Measurements from ENCODE around the gene UROD.

The UROD gene

DNA sequence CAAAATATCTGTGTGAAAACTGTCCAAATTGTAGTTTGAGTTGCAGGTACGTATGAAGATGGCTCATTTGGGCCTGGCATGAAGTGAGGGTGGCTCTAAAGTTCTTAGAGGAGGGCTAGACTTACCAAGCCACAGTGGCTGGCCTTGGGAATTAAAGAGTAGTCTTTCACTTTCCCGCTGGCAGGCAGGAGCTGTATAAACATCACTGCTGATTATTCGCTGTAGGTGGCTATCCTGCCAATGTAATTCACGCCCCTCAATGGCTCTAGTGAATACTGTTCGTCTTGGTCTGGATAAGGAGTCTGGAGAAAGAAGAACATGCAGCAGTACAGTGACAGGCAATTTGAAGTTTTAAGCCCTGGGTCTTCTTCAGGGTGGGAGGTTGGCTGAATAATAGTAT lies 31.0 kb downstream of the UROD start:
- Histone ChIP-seq H3K14ac (ENCODE audit: low read length) (no peak overlapping the region), H2BK120ac (ENCODE audit: insufficient read depth, low read length, poor library complexity) (no peak overlapping the region), H3K79me2 (ENCODE audit: control insufficient read depth, insufficient read depth, low read length, poor library complexity) (no peaks in the 10 kb centered on the region), H3K4me3 (ENCODE audit: low read depth, low read length) (no peak overlapping the region), H4K12ac (ENCODE audit: low read depth, low read length) (no peak overlapping the region), H3K23ac (ENCODE audit: low read length) (no peak overlapping the region), H3K27me3 (ENCODE audit: insufficient read depth, low read length) (no peaks in the 10 kb centered on the region), H3K9ac (ENCODE audit: low read length) (no peak overlapping the region), H3K27ac (ENCODE audit: low read depth, low read length) (no peak overlapping the region), H3K4me1 (ENCODE audit: control insufficient read depth in 1 of 2, insufficient read depth in 2 of 2, low read length in 2 of 2) (no peaks in the 10 kb centered on the region), H3K79me1 (ENCODE audit: low read length) (no peaks in the 10 kb centered on the region), H4K91ac (ENCODE audit: low read depth, low read length) (no peak overlapping the region), H4K8ac (ENCODE audit: low read depth, low read length) (no peak overlapping the region), H3K9me3 (ENCODE audit: insufficient read depth, low read depth, low read length) (no peaks in the 10 kb centered on the region), H2AK5ac (ENCODE audit: low read length) (no peak overlapping the region), H3K4ac (ENCODE audit: low read depth, low read length) (no peak overlapping the region), H2BK12ac (ENCODE audit: low read length) (no peak overlapping the region), H2AFZ (ENCODE audit: insufficient read depth, low read length, poor library complexity) (no peak overlapping the region), H3K18ac (ENCODE audit: low read length) (no peak overlapping the region), H3K36me3 (ENCODE audit: control insufficient read depth in 1 of 2, insufficient read depth in 2 of 2, low read length in 2 of 2) (no peaks in the 10 kb centered on the region), H3K4me2 (ENCODE audit: low read length) (no peak overlapping the region), H2BK5ac (ENCODE audit: low read depth, low read length, poor library complexity) (no peak overlapping the region)
- no CpG with 5 or more reads among the region's 5 CpGs for WGBS (ENCODE audit: extremely low coverage, insufficient coverage, insufficient read length)
- no peak for DNase-seq

- H2BK12ac ChIP-seq (ENCODE audit: low read length) = no peak overlapping the region
- no peak overlapping the region for H4K91ac ChIP-seq (ENCODE audit: low read depth, low read length)
- H4K8ac ChIP-seq (ENCODE audit: low read depth, low read length) = no peak overlapping the region
- no peak for DNase-seq
- H3K79me1 ChIP-seq (ENCODE audit: low read length) = no peaks in the 10 kb centered on the region
- no CpG with 5 or more reads among the region's 1 CpG for WGBS (ENCODE audit: extremely low coverage, insufficient coverage, insufficient read length)
- H2AK5ac ChIP-seq (ENCODE audit: low read length) = no peak overlapping the region
- no peak overlapping the region for H2BK120ac ChIP-seq (ENCODE audit: insufficient read depth, low read length, poor library complexity)
- no peak overlapping the region for H3K27ac ChIP-seq (ENCODE audit: low read depth, low read length)
- no peaks in the 10 kb centered on the region for H3K27me3 ChIP-seq (ENCODE audit: insufficient read depth, low read length)
- no peak overlapping the region for H3K23ac ChIP-seq (ENCODE audit: low read length)
- H3K18ac ChIP-seq (ENCODE audit: low read length) = no peak overlapping the region
- no peaks in the 10 kb centered on the region for H3K4me1 ChIP-seq (ENCODE audit: control insufficient read depth in 1 of 2, insufficient read depth in 2 of 2, low read length in 2 of 2)
- H4K12ac ChIP-seq (ENCODE audit: low read depth, low read length) = no peak overlapping the region
- H3K9me3 ChIP-seq (ENCODE audit: insufficient read depth, low read depth, low read length) = no peaks in the 10 kb centered on the region
- no peak overlapping the region for H2BK5ac ChIP-seq (ENCODE audit: low read depth, low read length, poor library complexity)
- H3K4ac ChIP-seq (ENCODE audit: low read depth, low read length) = no peak overlapping the region
- H2AFZ ChIP-seq (ENCODE audit: insufficient read depth, low read length, poor library complexity) = no peak overlapping the region
- no peak overlapping the region for H3K14ac ChIP-seq (ENCODE audit: low read length)
- no peak overlapping the region for H3K4me3 ChIP-seq (ENCODE audit: low read depth, low read length)
- H3K4me2 ChIP-seq (ENCODE audit: low read length) = no peak overlapping the region
- no peak overlapping the region for H3K9ac ChIP-seq (ENCODE audit: low read length)
- no peaks in the 10 kb centered on the region for H3K36me3 ChIP-seq (ENCODE audit: control insufficient read depth in 1 of 2, insufficient read depth in 2 of 2, low read length in 2 of 2)
- no peaks in the 10 kb centered on the region for H3K79me2 ChIP-seq (ENCODE audit: control insufficient read depth, insufficient read depth, low read length, poor library complexity)
Observed at GRCh38 chr1:45044916-45045315, 32.9 kb downstream of the UROD start.

DNA sequence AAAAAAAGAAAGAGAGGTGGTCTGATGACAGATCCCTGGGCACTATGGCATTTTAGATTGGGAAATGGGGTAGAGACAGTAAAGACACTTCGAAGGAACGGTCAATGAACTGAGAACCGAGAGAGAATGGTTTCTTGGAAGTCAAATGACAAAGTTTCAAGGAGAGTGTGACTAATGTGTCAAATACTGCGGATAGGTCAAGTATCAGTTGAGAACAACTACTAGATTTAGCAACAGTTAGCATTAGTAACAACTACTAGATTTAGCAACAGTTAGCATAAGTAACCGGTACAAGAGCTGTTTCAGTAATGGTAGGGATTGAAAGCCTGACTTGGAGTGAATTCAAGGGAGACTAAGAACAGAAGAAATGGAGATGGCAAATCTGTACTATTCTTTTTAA lies 35.0 kb downstream of the UROD start:
- Histone ChIP-seq H2BK12ac (ENCODE audit: low read length) (no peak overlapping the region), H3K14ac (ENCODE audit: low read length) (no peak overlapping the region), H4K12ac (ENCODE audit: low read depth, low read length) (no peak overlapping the region), H3K27me3 (ENCODE audit: insufficient read depth, low read length) (no peaks in the 10 kb centered on the region), H3K9me3 (ENCODE audit: insufficient read depth, low read depth, low read length) (no peaks in the 10 kb centered on the region), H3K23ac (ENCODE audit: low read length) (no peak overlapping the region), H3K18ac (ENCODE audit: low read length) (no peak overlapping the region), H3K4me1 (ENCODE audit: control insufficient read depth in 1 of 2, insufficient read depth in 2 of 2, low read length in 2 of 2) (no peaks in the 10 kb centered on the region), H2AK5ac (ENCODE audit: low read length) (no peak overlapping the region), H3K79me2 (ENCODE audit: control insufficient read depth, insufficient read depth, low read length, poor library complexity) (no peaks in the 10 kb centered on the region), H3K36me3 (ENCODE audit: control insufficient read depth in 1 of 2, insufficient read depth in 2 of 2, low read length in 2 of 2) (no peaks in the 10 kb centered on the region), H3K4me3 (ENCODE audit: low read depth, low read length) (no peak overlapping the region), H2BK120ac (ENCODE audit: insufficient read depth, low read length, poor library complexity) (no peak overlapping the region), H4K8ac (ENCODE audit: low read depth, low read length) (no peak overlapping the region), H2BK5ac (ENCODE audit: low read depth, low read length, poor library complexity) (no peak overlapping the region), H3K27ac (ENCODE audit: low read depth, low read length) (no peak overlapping the region), H3K9ac (ENCODE audit: low read length) (no peak overlapping the region), H3K4me2 (ENCODE audit: low read length) (no peak overlapping the region), H3K79me1 (ENCODE audit: low read length) (no peaks in the 10 kb centered on the region), H3K4ac (ENCODE audit: low read depth, low read length) (no peak overlapping the region), H2AFZ (ENCODE audit: insufficient read depth, low read length, poor library complexity) (no peak overlapping the region), H4K91ac (ENCODE audit: low read depth, low read length) (no peak overlapping the region)
- peak in 1 of 2 donors; percentile 1 for DNase-seq
- no CpG with 5 or more reads among the region's 5 CpGs for WGBS (ENCODE audit: extremely low coverage, insufficient coverage, insufficient read length)

DNA sequence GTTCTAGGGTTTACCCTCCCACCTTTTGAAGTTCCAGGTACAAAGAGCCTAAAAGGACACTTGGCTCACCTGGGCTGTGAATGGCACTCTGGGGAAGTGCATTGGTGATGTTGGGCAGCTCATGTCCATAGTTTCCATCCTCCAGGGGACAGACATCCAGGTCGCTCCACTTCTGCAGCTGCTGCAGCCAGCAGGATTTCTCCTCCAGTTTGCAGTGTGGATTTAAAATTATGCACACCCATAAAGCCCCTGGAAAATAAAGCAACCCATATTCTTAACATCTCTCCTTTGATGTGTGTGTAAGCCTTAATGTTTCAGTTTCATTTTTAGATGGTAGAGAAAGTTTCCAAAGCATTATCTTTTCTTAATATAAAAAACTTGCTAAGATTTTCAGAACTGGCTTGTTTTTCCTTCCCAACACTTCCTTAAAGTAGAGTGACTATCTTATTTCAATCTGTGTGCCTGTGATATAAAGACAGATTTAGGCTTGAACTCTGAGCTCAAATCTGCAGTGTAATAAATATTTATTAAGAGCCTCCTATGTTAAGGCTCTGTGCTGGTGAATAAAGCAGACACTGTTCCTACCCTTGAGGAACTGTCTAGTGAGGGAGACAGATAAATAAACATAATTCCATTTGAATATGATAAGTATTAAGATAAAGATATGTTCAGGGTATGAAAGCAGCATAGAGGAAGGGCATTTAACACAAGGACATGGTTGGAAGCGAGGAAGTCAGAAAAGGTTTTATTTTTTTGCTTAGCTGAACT lies 39.1 kb downstream of the UROD start:
- H3K4me1 ChIP-seq (ENCODE audit: control insufficient read depth in 1 of 2, insufficient read depth in 2 of 2, low read length in 2 of 2) = no peaks in the 10 kb centered on the region
- no peak overlapping the region for H2BK120ac ChIP-seq (ENCODE audit: insufficient read depth, low read length, poor library complexity)
- no peak overlapping the region for H2AK5ac ChIP-seq (ENCODE audit: low read length)
- H3K9me3 ChIP-seq (ENCODE audit: insufficient read depth, low read depth, low read length) = no peaks in the 10 kb centered on the region
- no peak overlapping the region for H3K18ac ChIP-seq (ENCODE audit: low read length)
- H3K4me3 ChIP-seq (ENCODE audit: low read depth, low read length) = no peak overlapping the region
- H3K79me2 ChIP-seq (ENCODE audit: control insufficient read depth, insufficient read depth, low read length, poor library complexity) = no peaks in the 10 kb centered on the region
- no peak overlapping the region for H3K27ac ChIP-seq (ENCODE audit: low read depth, low read length)
- H2BK5ac ChIP-seq (ENCODE audit: low read depth, low read length, poor library complexity) = no peak overlapping the region
- no peak overlapping the region for H4K8ac ChIP-seq (ENCODE audit: low read depth, low read length)
- no peaks in the 10 kb centered on the region for H3K36me3 ChIP-seq (ENCODE audit: control insufficient read depth in 1 of 2, insufficient read depth in 2 of 2, low read length in 2 of 2)
- H3K4me2 ChIP-seq (ENCODE audit: low read length) = no peak overlapping the region
- H3K27me3 ChIP-seq (ENCODE audit: insufficient read depth, low read length) = no peaks in the 10 kb centered on the region
- no peak overlapping the region for H3K4ac ChIP-seq (ENCODE audit: low read depth, low read length)
- no CpG with 5 or more reads among the region's 2 CpGs for WGBS (ENCODE audit: extremely low coverage, insufficient coverage, insufficient read length)
- no peak overlapping the region for H3K14ac ChIP-seq (ENCODE audit: low read length)
- no peak overlapping the region for H3K9ac ChIP-seq (ENCODE audit: low read length)
- H3K23ac ChIP-seq (ENCODE audit: low read length) = no peak overlapping the region
- H2AFZ ChIP-seq (ENCODE audit: insufficient read depth, low read length, poor library complexity) = no peak overlapping the region
- no peak overlapping the region for H2BK12ac ChIP-seq (ENCODE audit: low read length)
- H3K79me1 ChIP-seq (ENCODE audit: low read length) = no peaks in the 10 kb centered on the region
- DNase-seq = no peak
- H4K12ac ChIP-seq (ENCODE audit: low read depth, low read length) = no peak overlapping the region
- H4K91ac ChIP-seq (ENCODE audit: low read depth, low read length) = no peak overlapping the region
